ENCODE results near the gene ZNF407.

- TF ChIP-seq POLR2A (IDR thresholded peaks at IDR 0.05) = no peak
- TF ChIP-seq, protein P1, sequence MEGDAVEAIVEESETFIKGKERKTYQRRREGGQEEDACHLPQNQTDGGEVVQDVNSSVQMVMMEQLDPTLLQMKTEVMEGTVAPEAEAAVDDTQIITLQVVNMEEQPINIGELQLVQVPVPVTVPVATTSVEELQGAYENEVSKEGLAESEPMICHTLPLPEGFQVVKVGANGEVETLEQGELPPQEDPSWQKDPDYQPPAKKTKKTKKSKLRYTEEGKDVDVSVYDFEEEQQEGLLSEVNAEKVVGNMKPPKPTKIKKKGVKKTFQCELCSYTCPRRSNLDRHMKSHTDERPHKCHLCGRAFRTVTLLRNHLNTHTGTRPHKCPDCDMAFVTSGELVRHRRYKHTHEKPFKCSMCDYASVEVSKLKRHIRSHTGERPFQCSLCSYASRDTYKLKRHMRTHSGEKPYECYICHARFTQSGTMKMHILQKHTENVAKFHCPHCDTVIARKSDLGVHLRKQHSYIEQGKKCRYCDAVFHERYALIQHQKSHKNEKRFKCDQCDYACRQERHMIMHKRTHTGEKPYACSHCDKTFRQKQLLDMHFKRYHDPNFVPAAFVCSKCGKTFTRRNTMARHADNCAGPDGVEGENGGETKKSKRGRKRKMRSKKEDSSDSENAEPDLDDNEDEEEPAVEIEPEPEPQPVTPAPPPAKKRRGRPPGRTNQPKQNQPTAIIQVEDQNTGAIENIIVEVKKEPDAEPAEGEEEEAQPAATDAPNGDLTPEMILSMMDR (IDR thresholded peaks at IDR 0.05) = no peak
Observed at GRCh38 chr18:75057169-75057960, 459.7 kb downstream of the ZNF407 start.

All from testis (tissue), 2 donors.